Endodermal cell (in vitro differentiated cells): ENCODE measurements around the gene USP31. TPM values are rescaled to one million over a fixed set of nuclear protein-coding genes. Genes with fewer than 3 reads are reported as not detected.

ENCODE experiments used
- DNase-seq: peaks from one replicate; pipeline ENCODE4 v3.0.0-alpha.2; 2017
- H3K27ac ChIP-seq: 2 replicates; pipeline ENCODE4 v1.5.1; 2013; ENCODE audit warnings: mild to moderate bottlenecking, low read depth, low read length, moderate library complexity
- H3K27me3 ChIP-seq: 2 replicates; pipeline ENCODE4 v1.6.1; 2013; ENCODE audit warnings: mild to moderate bottlenecking, low read length, moderate library complexity; ENCODE audit not compliant: insufficient read depth, control insufficient read depth, poor library complexity, severe bottlenecking
- H3K36me3 ChIP-seq: 2 replicates; pipeline ENCODE4 v1.7.0; 2013; ENCODE audit warnings: mild to moderate bottlenecking, low read length, moderate library complexity; ENCODE audit not compliant: control insufficient read depth, insufficient read depth
- H3K4me1 ChIP-seq: one replicate; pipeline ENCODE4 v1.7.0; 2013; ENCODE audit warnings: low read length; ENCODE audit not compliant: control insufficient read depth, insufficient read depth
- H3K4me3 ChIP-seq: 2 replicates; pipeline ENCODE4 v1.5.1; 2013; ENCODE audit warnings: mild to moderate bottlenecking, low read length, moderate library complexity
- H3K9ac ChIP-seq: 2 replicates; pipeline ENCODE4 v1.6.1; 2013; ENCODE audit warnings: mild to moderate bottlenecking, low read length, moderate library complexity; ENCODE audit not compliant: poor library complexity, severe bottlenecking; ENCODE audit errors: extremely low read depth
- H3K9me3 ChIP-seq: 2 replicates; pipeline ENCODE4 v1.6.1; 2013; ENCODE audit warnings: mild to moderate bottlenecking, low read length, moderate library complexity; ENCODE audit not compliant: control insufficient read depth
- H3K27ac Mint-ChIP-seq: 2 replicates; pipeline ENCODE4 v1.8.0; 2020; ENCODE audit warnings: mixed read lengths
- H3K27me3 Mint-ChIP-seq: 2 replicates; pipeline ENCODE4 v1.8.0; 2021; ENCODE audit warnings: mild to moderate bottlenecking, mixed read lengths; ENCODE audit not compliant: insufficient read depth
- H3K36me3 Mint-ChIP-seq: 2 replicates; pipeline ENCODE4 v1.8.0; 2020; ENCODE audit warnings: low read depth, mixed read lengths
- H3K4me1 Mint-ChIP-seq: 2 replicates; pipeline ENCODE4 v1.8.0; 2020; ENCODE audit warnings: mixed read lengths
- H3K4me3 Mint-ChIP-seq: 2 replicates; pipeline ENCODE4 v1.8.0; 2020; ENCODE audit warnings: mild to moderate bottlenecking, moderate library complexity, mixed read lengths
- H3K9me3 Mint-ChIP-seq: 2 replicates; pipeline ENCODE4 v1.8.0; 2020; ENCODE audit warnings: mild to moderate bottlenecking, mixed read lengths
- CTCF ChIP-seq: fragments of 200-600 bp; sonication (generic); conservative IDR thresholded peaks from 2 replicates; pipeline ENCODE4 v1.5.0; 2021; ENCODE audit warnings: antibody characterized with exemption, mild to moderate bottlenecking
- WGBS, 2 experiments: methylation state at CpG; one replicate each; pipeline versions ENCODE4 v1.1.5 to v1.1.7; 2013; ENCODE audit warnings: missing lambda C conversion rate in 2 of 2, mixed read lengths in 1 of 2; ENCODE audit not compliant: insufficient coverage in 1 of 2, insufficient read length in 1 of 2; 5-methylcytosine and 5-hydroxymethylcytosine counted together
- total RNA-seq, 2 donors: library from RNA; stranded (reverse); fragmentation: NEBNext Ultra II Directional in 1 of 2; extraction: Animal tissue kit (Norgen Biotek cat#: 25700) in 1 of 2; gene quantifications; 2 replicates in 1 of 2; 3 replicates in 1 of 2; pipeline ENCODE4 v1.2.1, GENCODE V29; 2021

The USP31 gene
- total RNA-seq, 2 donors from 2014 or later, result 19.9 to 22.1 TPM

DNA sequence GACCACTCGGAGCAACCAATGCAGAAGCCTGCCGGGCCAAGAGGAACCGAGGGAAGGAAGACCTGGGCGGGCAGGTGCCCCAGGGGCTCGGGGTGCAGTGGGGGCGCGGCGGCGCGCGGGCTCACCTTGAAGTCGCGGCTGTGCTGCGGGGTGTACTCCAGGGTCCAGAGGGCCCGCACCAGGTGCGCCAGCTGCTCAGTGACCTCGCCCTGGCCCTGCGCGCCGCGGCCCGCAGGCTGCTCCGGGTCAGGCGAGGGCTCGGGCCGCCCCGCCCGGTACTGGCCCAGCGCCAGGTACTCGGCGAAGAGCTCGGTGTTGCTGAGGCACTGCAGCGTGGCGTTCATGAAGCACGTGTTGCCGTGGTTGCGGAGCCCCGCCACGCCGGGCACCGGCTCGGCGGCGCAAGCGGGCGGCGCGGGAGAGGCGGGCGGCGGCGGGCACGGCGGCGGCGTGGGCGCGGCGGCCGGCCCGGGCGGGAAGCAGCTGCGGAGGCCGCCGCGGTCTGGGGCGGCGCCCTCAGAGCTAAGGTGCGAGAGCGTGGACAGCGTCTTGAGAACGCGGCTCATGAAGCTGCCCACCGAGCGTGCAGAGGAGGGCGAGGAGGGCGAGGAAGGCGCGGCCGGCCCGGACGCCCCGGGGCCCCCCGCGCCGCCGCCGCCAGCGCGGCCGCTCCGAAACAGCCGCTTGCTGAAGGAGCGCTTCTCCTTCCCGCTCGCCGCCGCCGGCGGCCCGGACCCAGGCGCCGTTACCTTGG lies 562 bp downstream of the USP31 start:
- peaks cover 2% of the 10 kb centered on the region for H3K36me3 Mint-ChIP-seq
- no peaks in the 10 kb centered on the region for H3K36me3 ChIP-seq
- no peak for TF ChIP-seq CTCF
- H3K27ac ChIP-seq, result no peak overlapping the region
- no peaks in the 10 kb centered on the region for H3K9me3 ChIP-seq
- peaks cover 24% of the 10 kb centered on the region for H3K27me3 Mint-ChIP-seq
- H3K4me3 Mint-ChIP-seq, result peak overlapping the region; percentile 77
- H3K27ac Mint-ChIP-seq, result no peak overlapping the region
- peak overlapping the region; percentile 31 for H3K9ac ChIP-seq
- H3K9me3 Mint-ChIP-seq, result no peaks in the 10 kb centered on the region
- peaks cover 39% of the 10 kb centered on the region for H3K4me1 Mint-ChIP-seq
- H3K27me3 ChIP-seq, result peaks cover 18% of the 10 kb centered on the region
- peak; percentile 69 for DNase-seq
- H3K4me3 ChIP-seq, result peak overlapping the region; percentile 85
- 0 to 1% methylated on average over 24 to 103 of the region's 103 CpGs for WGBS, 2 experiments
- H3K4me1 ChIP-seq, result peaks cover 10% of the 10 kb centered on the region

- peaks cover 2% of the 10 kb centered on the region for H3K36me3 Mint-ChIP-seq
- no peaks in the 10 kb centered on the region for H3K36me3 ChIP-seq
- H3K27me3 Mint-ChIP-seq, result peaks cover 24% of the 10 kb centered on the region
- no peak for TF ChIP-seq CTCF
- peaks cover 14% of the 10 kb centered on the region for H3K4me1 ChIP-seq
- DNase-seq, result no peak
- H3K4me1 Mint-ChIP-seq, result peaks cover 44% of the 10 kb centered on the region
- no peaks in the 10 kb centered on the region for H3K9me3 ChIP-seq
- H3K9me3 Mint-ChIP-seq, result no peaks in the 10 kb centered on the region
- no peak overlapping the region for H3K27ac Mint-ChIP-seq
- H3K4me3 ChIP-seq, result peak overlapping the region; percentile 85
- peak overlapping the region; percentile 31 for H3K9ac ChIP-seq
- no peak overlapping the region for H3K27ac ChIP-seq
- peak overlapping the region; percentile 77 for H3K4me3 Mint-ChIP-seq
- H3K27me3 ChIP-seq, result peaks cover 18% of the 10 kb centered on the region
- WGBS, 2 experiments, result 53 to 67% methylated on average over 5 to 7 of the region's 7 CpGs
These were observed 1.1 kb downstream of the USP31 start for GRCh38 chr16:23148166-23148512.

- H3K9ac ChIP-seq, result no peak overlapping the region
- Mint-ChIP-seq H3K36me3 (peaks cover 2% of the 10 kb centered on the region), H3K9me3 (no peaks in the 10 kb centered on the region), H3K27ac (no peak overlapping the region), H3K27me3 (peaks cover 22% of the 10 kb centered on the region), H3K4me1 (peaks cover 47% of the 10 kb centered on the region), H3K4me3 (peak overlapping the region; percentile 77)
- peak overlapping the region; percentile 85 for H3K4me3 ChIP-seq
- H3K27ac ChIP-seq, result no peak overlapping the region
- no peaks in the 10 kb centered on the region for H3K36me3 ChIP-seq
- H3K4me1 ChIP-seq, result peaks cover 15% of the 10 kb centered on the region
- no peak for DNase-seq
- 90 to 95% methylated on average over 2 to 3 of the region's 4 CpGs for WGBS, 2 experiments
- no peak for TF ChIP-seq CTCF
- H3K9me3 ChIP-seq, result no peaks in the 10 kb centered on the region
- peaks cover 18% of the 10 kb centered on the region for H3K27me3 ChIP-seq
These were observed 1.6 kb downstream of the USP31 start for GRCh38 chr16:23147666-23148065.
